HG02870 (cell line): ENCODE data around the gene OR2M3.
A peak's percentile ranks its signal among the peaks of the same experiment; 100 is the strongest.
"Not testable (repeated sequence)": the region's sequence is repeated elsewhere in the genome, so short reads cannot be mapped to it uniquely, and the experiment has no call there.

ENCODE experiments used
- ATAC-seq: cut with Tn5 transposase; IDR thresholded peaks from one replicate; pipeline ENCODE4 v1.9.1; 2021; ENCODE audit warnings: mild to moderate bottlenecking, moderate library complexity; ENCODE audit not compliant: unreplicated experiment

OR2M3 gene

GRCh38 chr1:248196965-248197364, at the start of gene OR2M3:
Gene OR2M3 (plus strand): TSS chr1:248197265. CDS start chr1:248203068, 5,803 bp downstream.
- ATAC-seq = no peak

GRCh38 chr1:248152056-248152827, 44.8 kb upstream of the OR2M3 start:
- no peak for ATAC-seq

- no peak for ATAC-seq
Observed at GRCh38 chr1:248155927-248156326, 41.1 kb upstream of the OR2M3 start.

GRCh38 chr1:248158758-248159157, 38.3 kb upstream of the OR2M3 start:
- no peak for ATAC-seq

GRCh38 chr1:248164031-248164430, 33.0 kb upstream of the OR2M3 start:
- no peak for ATAC-seq

- no peak for ATAC-seq
Observed at GRCh38 chr1:248165186-248165585, 31.9 kb upstream of the OR2M3 start.

- ATAC-seq = no peak
Observed at GRCh38 chr1:248174521-248174920, 22.5 kb upstream of the OR2M3 start, which contains the start of gene OR2M2. Gene OR2M2 (plus strand): TSS chr1:248174821. CDS start chr1:248179986, 5,165 bp downstream.

GRCh38 chr1:248183996-248184395, 13.1 kb upstream of the OR2M3 start:
- ATAC-seq = no peak

GRCh38 chr1:248187363-248187762, 9.7 kb upstream of the OR2M3 start:
- ATAC-seq = no peak

- no peak for ATAC-seq
Observed at GRCh38 chr1:248189026-248189425, 8.0 kb upstream of the OR2M3 start.

- no peak for ATAC-seq
Observed at GRCh38 chr1:248194117-248194516, 2.9 kb upstream of the OR2M3 start.

GRCh38 chr1:248215880-248216279, 18.8 kb downstream of the OR2M3 start:
- ATAC-seq = no peak

GRCh38 chr1:248225537-248225936, 28.5 kb downstream of the OR2M3 start:
- ATAC-seq = no peak

- ATAC-seq = no peak
Observed at GRCh38 chr1:248229360-248229908, 32.4 kb downstream of the OR2M3 start.

GRCh38 chr1:248231117-248231516, 34.1 kb downstream of the OR2M3 start, which contains the start of gene OR2M4:
Gene OR2M4 (plus strand): TSS chr1:248231417. CDS start chr1:248238929, 7,512 bp downstream.
- ATAC-seq = no peak

- no peak for ATAC-seq
Observed at GRCh38 chr1:248239478-248239877, 42.4 kb downstream of the OR2M3 start.

- ATAC-seq = peak; percentile 80
Observed at GRCh38 chr1:248243204-248243603, 46.1 kb downstream of the OR2M3 start.

GRCh38 chr1:248259309-248259708, 62.2 kb downstream of the OR2M3 start:
- not testable (repeated sequence) for ATAC-seq
